Ovary (tissue), 3 donors: Measurements from ENCODE around the gene EFCAB10.

Experiments
- POLR2A ChIP-seq: fragments of 450-650 bp; IDR thresholded peaks from one replicate; pipeline ENCODE4 v1.6.1; 2017; ENCODE audit warnings: antibody characterized with exemption, mild to moderate bottlenecking, moderate library complexity
- TF ChIP-seq, protein P1 (sequence below), 3 donors: fragments of 450-650 bp in 2 of 3; fragments of 200-600 bp in 1 of 3; IDR thresholded peaks; one replicate each; pipeline versions ENCODE4 v1.5.1 to v1.8.0; 2016 to 2022; ENCODE audit warnings: antibody characterized with exemption in 3 of 3, mild to moderate bottlenecking in 1 of 3
- donor health status: DM: no; HTN: no; CAD: no.

DNA sequence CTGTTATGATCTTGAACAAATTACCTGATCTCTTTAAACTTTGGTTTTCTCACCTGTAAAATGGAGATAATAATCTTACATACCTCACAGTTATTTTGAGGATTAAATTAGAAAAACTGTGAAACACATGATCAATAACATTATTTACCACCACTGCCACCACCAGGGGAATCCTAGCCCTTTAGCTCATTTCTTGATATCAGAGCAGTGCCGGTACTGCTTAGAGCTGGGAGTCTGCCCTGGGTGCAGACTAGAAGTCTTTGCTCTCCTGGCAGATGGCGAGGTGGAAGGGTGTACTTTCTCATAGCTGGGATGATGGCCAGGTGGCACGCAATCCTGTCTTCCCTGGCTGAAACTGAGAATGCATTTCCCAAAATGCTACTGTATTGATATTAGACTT is 12.7 kb upstream of the EFCAB10 start:
- TF ChIP-seq, protein P1, sequence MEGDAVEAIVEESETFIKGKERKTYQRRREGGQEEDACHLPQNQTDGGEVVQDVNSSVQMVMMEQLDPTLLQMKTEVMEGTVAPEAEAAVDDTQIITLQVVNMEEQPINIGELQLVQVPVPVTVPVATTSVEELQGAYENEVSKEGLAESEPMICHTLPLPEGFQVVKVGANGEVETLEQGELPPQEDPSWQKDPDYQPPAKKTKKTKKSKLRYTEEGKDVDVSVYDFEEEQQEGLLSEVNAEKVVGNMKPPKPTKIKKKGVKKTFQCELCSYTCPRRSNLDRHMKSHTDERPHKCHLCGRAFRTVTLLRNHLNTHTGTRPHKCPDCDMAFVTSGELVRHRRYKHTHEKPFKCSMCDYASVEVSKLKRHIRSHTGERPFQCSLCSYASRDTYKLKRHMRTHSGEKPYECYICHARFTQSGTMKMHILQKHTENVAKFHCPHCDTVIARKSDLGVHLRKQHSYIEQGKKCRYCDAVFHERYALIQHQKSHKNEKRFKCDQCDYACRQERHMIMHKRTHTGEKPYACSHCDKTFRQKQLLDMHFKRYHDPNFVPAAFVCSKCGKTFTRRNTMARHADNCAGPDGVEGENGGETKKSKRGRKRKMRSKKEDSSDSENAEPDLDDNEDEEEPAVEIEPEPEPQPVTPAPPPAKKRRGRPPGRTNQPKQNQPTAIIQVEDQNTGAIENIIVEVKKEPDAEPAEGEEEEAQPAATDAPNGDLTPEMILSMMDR (IDR thresholded peaks at IDR 0.05): no peak
- no peak for TF ChIP-seq POLR2A
